ENCODE measurements around the gene SH2D4B. TPM values are rescaled to one million over a fixed set of nuclear protein-coding genes. Genes with fewer than 3 reads are reported as not detected.
A peak's percentile ranks its signal among the peaks of the same experiment; 100 is the strongest.

The SH2D4B gene
- total RNA-seq, 4 donors from 2014 or later, result not detected

DNA sequence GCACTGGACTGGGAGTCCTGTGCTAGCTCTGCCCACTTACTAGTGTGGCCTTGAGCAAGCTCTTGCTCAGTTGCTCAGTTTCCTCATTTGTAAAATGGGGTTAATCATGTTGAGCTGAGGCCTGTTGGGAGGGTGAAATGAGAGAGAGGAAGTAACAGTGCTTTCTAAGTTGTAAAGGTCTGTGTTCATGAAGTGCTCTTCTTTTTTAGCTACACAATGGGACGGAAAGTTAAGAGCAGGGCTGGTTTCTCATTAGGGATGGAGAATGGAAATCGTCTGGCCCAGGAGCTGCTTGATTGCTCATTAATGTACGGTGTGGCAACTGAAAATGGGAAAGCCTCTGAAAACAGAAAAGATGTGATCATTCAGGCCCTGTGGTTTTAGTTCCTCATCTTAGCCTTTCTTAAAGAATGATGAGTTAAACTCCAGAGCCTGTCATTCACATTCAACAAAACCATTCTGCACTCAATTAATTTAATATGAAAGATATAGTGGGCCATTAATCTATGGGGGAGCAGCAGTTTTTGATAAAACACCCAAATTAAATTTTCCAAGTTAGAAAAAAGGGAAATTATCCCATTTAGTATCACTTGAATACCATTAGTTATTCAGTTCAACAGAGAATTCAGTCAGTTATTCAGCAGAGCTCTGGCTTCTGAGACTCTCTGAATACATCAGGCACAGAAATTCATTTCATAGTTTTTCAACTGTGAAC is 60.5 kb downstream of the SH2D4B start:
- no peak for ATAC-seq
- H3K4me3 ChIP-seq, result no peak overlapping the region
- no peaks in the 10 kb centered on the region for H3K9me3 ChIP-seq
- H3K4me1 ChIP-seq, result no peaks in the 10 kb centered on the region
- no peaks in the 10 kb centered on the region for H3K27me3 ChIP-seq
- 65 to 70% methylated on average over 3 of the region's 3 CpGs for WGBS, 2 donors (ENCODE audit: low coverage in 1 of 2)
- H3K27ac ChIP-seq, result no peak overlapping the region
- H3K36me3 ChIP-seq, result no peaks in the 10 kb centered on the region
- TF ChIP-seq, protein P1, sequence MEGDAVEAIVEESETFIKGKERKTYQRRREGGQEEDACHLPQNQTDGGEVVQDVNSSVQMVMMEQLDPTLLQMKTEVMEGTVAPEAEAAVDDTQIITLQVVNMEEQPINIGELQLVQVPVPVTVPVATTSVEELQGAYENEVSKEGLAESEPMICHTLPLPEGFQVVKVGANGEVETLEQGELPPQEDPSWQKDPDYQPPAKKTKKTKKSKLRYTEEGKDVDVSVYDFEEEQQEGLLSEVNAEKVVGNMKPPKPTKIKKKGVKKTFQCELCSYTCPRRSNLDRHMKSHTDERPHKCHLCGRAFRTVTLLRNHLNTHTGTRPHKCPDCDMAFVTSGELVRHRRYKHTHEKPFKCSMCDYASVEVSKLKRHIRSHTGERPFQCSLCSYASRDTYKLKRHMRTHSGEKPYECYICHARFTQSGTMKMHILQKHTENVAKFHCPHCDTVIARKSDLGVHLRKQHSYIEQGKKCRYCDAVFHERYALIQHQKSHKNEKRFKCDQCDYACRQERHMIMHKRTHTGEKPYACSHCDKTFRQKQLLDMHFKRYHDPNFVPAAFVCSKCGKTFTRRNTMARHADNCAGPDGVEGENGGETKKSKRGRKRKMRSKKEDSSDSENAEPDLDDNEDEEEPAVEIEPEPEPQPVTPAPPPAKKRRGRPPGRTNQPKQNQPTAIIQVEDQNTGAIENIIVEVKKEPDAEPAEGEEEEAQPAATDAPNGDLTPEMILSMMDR (IDR thresholded peaks at IDR 0.05), result no peak
- no peak for TF ChIP-seq POLR2AphosphoS5 (IDR thresholded peaks at IDR 0.05)
- no peak for TF ChIP-seq POLR2A (IDR thresholded peaks at IDR 0.05)
- no peak for TF ChIP-seq EP300 (IDR thresholded peaks at IDR 0.05)

DNA sequence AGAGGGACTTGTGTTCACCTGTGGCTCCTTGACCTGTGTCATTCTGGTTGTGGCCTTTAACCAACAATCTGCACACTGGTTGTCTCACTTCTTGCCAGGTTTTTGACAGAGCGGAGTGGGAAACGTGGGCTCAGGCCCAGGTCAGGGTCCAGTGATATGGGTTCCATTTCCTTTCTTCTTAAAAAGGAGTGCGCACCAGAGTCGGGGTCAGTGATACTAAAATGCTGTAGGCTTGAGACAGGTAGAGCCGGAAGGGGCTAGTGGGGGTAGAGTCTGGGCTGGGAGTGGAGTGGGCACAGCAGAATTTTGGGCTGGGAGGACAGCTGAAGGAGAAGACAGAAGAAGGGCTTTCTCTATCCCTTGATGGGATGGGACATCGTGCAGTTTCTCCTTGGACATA is 61.2 kb downstream of the SH2D4B start:
- no peaks in the 10 kb centered on the region for H3K27me3 ChIP-seq
- 79 to 89% methylated on average over 3 to 6 of the region's 6 CpGs for WGBS, 2 donors (ENCODE audit: low coverage in 1 of 2)
- H3K27ac ChIP-seq, result no peak overlapping the region

GRCh38 chr10:80599424-80599847 is 61.7 kb downstream of the SH2D4B start:
- Histone ChIP-seq H3K9me3 (no peaks in the 10 kb centered on the region), H3K27me3 (no peaks in the 10 kb centered on the region), H3K4me1 (no peaks in the 10 kb centered on the region), H3K4me3 (no peak overlapping the region), H3K36me3 (no peaks in the 10 kb centered on the region), H3K27ac (no peak overlapping the region)
- WGBS, 2 donors (ENCODE audit: low coverage in 1 of 2), result 66 to 69% methylated on average over 4 of the region's 8 CpGs
- ATAC-seq, result no peak
- TF ChIP-seq POLR2A (IDR thresholded peaks at IDR 0.05) (no peak), POLR2AphosphoS5 (IDR thresholded peaks at IDR 0.05) (no peak), EP300 (IDR thresholded peaks at IDR 0.05) (no peak)
- TF ChIP-seq, protein P1 (IDR thresholded peaks at IDR 0.05), result peak in 1 of 4 experiments; percentile 34

More for the DNA sequence above, 61.2 kb downstream of the SH2D4B start:
- no peak for ATAC-seq
- no peaks in the 10 kb centered on the region for H3K4me1 ChIP-seq
- no peaks in the 10 kb centered on the region for H3K9me3 ChIP-seq
- no peaks in the 10 kb centered on the region for H3K36me3 ChIP-seq
- no peak overlapping the region for H3K4me3 ChIP-seq
- TF ChIP-seq, protein P1 (IDR thresholded peaks at IDR 0.05), result no peak
- TF ChIP-seq EP300 (IDR thresholded peaks at IDR 0.05), result no peak
- no peak for TF ChIP-seq POLR2A (IDR thresholded peaks at IDR 0.05)
- TF ChIP-seq POLR2AphosphoS5 (IDR thresholded peaks at IDR 0.05), result no peak

- no peaks in the 10 kb centered on the region for H3K9me3 ChIP-seq
- H3K36me3 ChIP-seq, result no peaks in the 10 kb centered on the region
- TF ChIP-seq POLR2AphosphoS5 (IDR thresholded peaks at IDR 0.05) (no peak), EP300 (IDR thresholded peaks at IDR 0.05) (no peak), POLR2A (IDR thresholded peaks at IDR 0.05) (no peak)
- TF ChIP-seq, protein P1 (IDR thresholded peaks at IDR 0.05), result no peak
- H3K4me1 ChIP-seq, result no peaks in the 10 kb centered on the region
- H3K4me3 ChIP-seq, result no peak overlapping the region
- ATAC-seq, result no peak
- H3K27ac ChIP-seq, result no peak overlapping the region
- 80% methylated on average over 1 of the region's 3 CpGs for WGBS, 2 donors (ENCODE audit: low coverage in 1 of 2)
- H3K27me3 ChIP-seq, result no peaks in the 10 kb centered on the region
Measured at GRCh38 chr10:80600256-80600655, 62.6 kb downstream of the SH2D4B start.

DNA sequence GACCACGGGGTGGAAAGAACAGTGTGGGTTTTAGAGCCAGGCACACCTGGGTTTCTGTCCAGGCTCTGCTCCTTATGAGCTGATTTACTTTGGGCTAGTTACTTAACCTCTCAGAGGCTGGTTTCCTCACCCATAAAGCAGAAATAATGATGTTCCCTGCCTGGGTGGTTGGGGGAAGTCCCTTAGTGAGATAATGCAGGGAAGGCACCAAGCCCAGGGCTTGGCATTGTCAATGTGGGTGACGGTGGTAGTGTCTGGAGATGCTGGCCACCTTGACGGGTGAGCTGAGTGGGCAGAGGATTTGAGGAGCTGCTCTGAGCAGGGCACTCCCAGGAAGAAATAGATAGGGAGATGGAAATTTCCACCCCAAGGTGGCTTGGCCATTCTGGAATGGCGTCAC is 65.2 kb downstream of the SH2D4B start:
- WGBS, 2 donors (ENCODE audit: low coverage in 1 of 2), result 93 to 94% methylated on average over 3 to 4 of the region's 4 CpGs
- Histone ChIP-seq H3K36me3 (no peaks in the 10 kb centered on the region), H3K4me3 (no peak overlapping the region), H3K27me3 (no peaks in the 10 kb centered on the region), H3K4me1 (no peaks in the 10 kb centered on the region), H3K9me3 (no peaks in the 10 kb centered on the region), H3K27ac (no peak overlapping the region)
- ATAC-seq, result no peak
- TF ChIP-seq POLR2A (IDR thresholded peaks at IDR 0.05) (no peak), POLR2AphosphoS5 (IDR thresholded peaks at IDR 0.05) (no peak), EP300 (IDR thresholded peaks at IDR 0.05) (no peak)
- TF ChIP-seq, protein P1 (IDR thresholded peaks at IDR 0.05), result no peak
